ENCODE data around the gene ASB4. TPM values are rescaled to one million over a fixed set of nuclear protein-coding genes. Genes with fewer than 3 reads are reported as not detected.
"Not testable (repeated sequence)": the region's sequence is repeated elsewhere in the genome, so short reads cannot be mapped to it uniquely, and the experiment has no call there.

Gene ASB4
- 0.08 and 0.12 TPM in 2 replicates for polyA plus RNA-seq (2014; cell fraction: cytosol; rRNA removed)
- 0.05 TPM in 2 replicates for polyA plus RNA-seq (2014; cell fraction: nucleus; rRNA removed)

- no peak for DNase-seq (ENCODE audit: low spot score)
Measured at GRCh38 chr7:95485391-95486123, at the start of gene ASB4. Gene ASB4 (plus strand): TSS chr7:95485943. CDS start chr7:95485972, 29 bp downstream.

GRCh38 chr7:95436407-95436806 is 49.3 kb upstream of the ASB4 start:
- DNase-seq (ENCODE audit: low spot score) = no peak

GRCh38 chr7:95440394-95441038 is 45.2 kb upstream of the ASB4 start:
- no peak for DNase-seq (ENCODE audit: low spot score)

- no peak for DNase-seq (ENCODE audit: low spot score)
Measured at GRCh38 chr7:95441042-95441823, 44.5 kb upstream of the ASB4 start.

- no peak for DNase-seq (ENCODE audit: low spot score)
Measured at GRCh38 chr7:95444796-95445195, 40.9 kb upstream of the ASB4 start.

- no peak for DNase-seq (ENCODE audit: low spot score)
Measured at GRCh38 chr7:95446618-95447017, 39.1 kb upstream of the ASB4 start.

GRCh38 chr7:95454438-95455045 is 31.2 kb upstream of the ASB4 start:
- DNase-seq (ENCODE audit: low spot score) = no peak

- DNase-seq (ENCODE audit: low spot score) = no peak
Measured at GRCh38 chr7:95457947-95458346, 27.8 kb upstream of the ASB4 start.

- not testable (repeated sequence) for DNase-seq (ENCODE audit: low spot score)
Measured at GRCh38 chr7:95460653-95461052, 25.1 kb upstream of the ASB4 start.

GRCh38 chr7:95467912-95468607 is 17.7 kb upstream of the ASB4 start:
- peak; percentile 27 for DNase-seq (ENCODE audit: low spot score)

- no peak for DNase-seq (ENCODE audit: low spot score)
Measured at GRCh38 chr7:95469187-95469586, 16.6 kb upstream of the ASB4 start.

GRCh38 chr7:95469848-95470247 is 15.9 kb upstream of the ASB4 start:
- peak; percentile 87 for DNase-seq (ENCODE audit: low spot score)

- no peak for DNase-seq (ENCODE audit: low spot score)
Measured at GRCh38 chr7:95470452-95470851, 15.3 kb upstream of the ASB4 start.

GRCh38 chr7:95471071-95471470 is 14.7 kb upstream of the ASB4 start:
- no peak for DNase-seq (ENCODE audit: low spot score)

GRCh38 chr7:95472581-95473161 is 13.1 kb upstream of the ASB4 start:
- DNase-seq (ENCODE audit: low spot score) = no peak

- DNase-seq (ENCODE audit: low spot score) = no peak
Measured at GRCh38 chr7:95473276-95473985, 12.3 kb upstream of the ASB4 start.

GRCh38 chr7:95476072-95476847 is 9.5 kb upstream of the ASB4 start:
- no peak for DNase-seq (ENCODE audit: low spot score)

GRCh38 chr7:95476904-95477594 is 8.7 kb upstream of the ASB4 start:
- peak; percentile 79 for DNase-seq (ENCODE audit: low spot score)
